ENCODE measurements around the gene SPAAR.

The SPAAR gene

DNA sequence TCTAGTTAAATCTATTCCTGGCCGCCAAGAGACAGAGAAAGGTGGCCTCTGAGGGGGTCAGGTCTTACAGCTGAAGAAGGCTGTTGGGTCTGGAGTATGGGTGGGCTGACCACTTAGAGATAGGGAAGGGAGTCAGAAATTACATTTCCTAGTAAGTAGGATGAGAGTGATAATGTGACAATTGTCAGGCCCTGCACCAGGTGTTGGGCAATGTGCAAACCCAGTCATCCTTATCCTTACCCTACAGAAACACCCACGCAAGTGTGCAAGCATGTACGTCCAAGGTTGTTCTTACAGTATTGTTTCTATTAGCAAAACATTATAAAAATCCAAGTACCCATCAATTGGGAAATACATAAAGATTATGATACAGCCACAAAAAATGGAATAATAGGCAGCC lies 9.5 kb downstream of the SPAAR start:
- TF ChIP-seq, protein P1, sequence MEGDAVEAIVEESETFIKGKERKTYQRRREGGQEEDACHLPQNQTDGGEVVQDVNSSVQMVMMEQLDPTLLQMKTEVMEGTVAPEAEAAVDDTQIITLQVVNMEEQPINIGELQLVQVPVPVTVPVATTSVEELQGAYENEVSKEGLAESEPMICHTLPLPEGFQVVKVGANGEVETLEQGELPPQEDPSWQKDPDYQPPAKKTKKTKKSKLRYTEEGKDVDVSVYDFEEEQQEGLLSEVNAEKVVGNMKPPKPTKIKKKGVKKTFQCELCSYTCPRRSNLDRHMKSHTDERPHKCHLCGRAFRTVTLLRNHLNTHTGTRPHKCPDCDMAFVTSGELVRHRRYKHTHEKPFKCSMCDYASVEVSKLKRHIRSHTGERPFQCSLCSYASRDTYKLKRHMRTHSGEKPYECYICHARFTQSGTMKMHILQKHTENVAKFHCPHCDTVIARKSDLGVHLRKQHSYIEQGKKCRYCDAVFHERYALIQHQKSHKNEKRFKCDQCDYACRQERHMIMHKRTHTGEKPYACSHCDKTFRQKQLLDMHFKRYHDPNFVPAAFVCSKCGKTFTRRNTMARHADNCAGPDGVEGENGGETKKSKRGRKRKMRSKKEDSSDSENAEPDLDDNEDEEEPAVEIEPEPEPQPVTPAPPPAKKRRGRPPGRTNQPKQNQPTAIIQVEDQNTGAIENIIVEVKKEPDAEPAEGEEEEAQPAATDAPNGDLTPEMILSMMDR (IDR thresholded peaks at IDR 0.05; ENCODE audit: insufficient read depth, low read length, poor library complexity, severe bottlenecking), result no peak
- no peak for TF ChIP-seq EZH2phosphoT487 (conservative IDR thresholded peaks at IDR 0.05; ENCODE audit: low read length)
- H3K4me2 ChIP-seq (ENCODE audit: low read depth, low read length, poor library complexity, severe bottlenecking), result no peak overlapping the region
- no peaks in the 10 kb centered on the region for H3K9me2 ChIP-seq (replicated peaks; ENCODE audit: insufficient read depth, low read length)
- H3K4me3 ChIP-seq (ENCODE audit: insufficient read depth, low read length, poor library complexity, severe bottlenecking), result no peak overlapping the region
- no peaks in the 10 kb centered on the region for H3K36me3 ChIP-seq (ENCODE audit: low read length)
- H3K9ac ChIP-seq (ENCODE audit: low read length), result no peak overlapping the region
- H3K9me3 ChIP-seq (ENCODE audit: insufficient read depth, low read length), result no peaks in the 10 kb centered on the region; the same call in 1 of the 2 replicates
- no peaks in the 10 kb centered on the region for H3K79me2 ChIP-seq (ENCODE audit: insufficient read depth, low read length)
- no peaks in the 10 kb centered on the region for H3K27me3 ChIP-seq (ENCODE audit: low read length)
- no peak overlapping the region for H3K27ac ChIP-seq (ENCODE audit: low read depth, low read length)
- no peak overlapping the region for H2AFZ ChIP-seq (ENCODE audit: low read depth, low read length, severe bottlenecking)
- no peaks in the 10 kb centered on the region for H3F3A ChIP-seq (ENCODE audit: insufficient read depth)
- no peaks in the 10 kb centered on the region for H4K20me1 ChIP-seq (ENCODE audit: low read depth, low read length)

DNA sequence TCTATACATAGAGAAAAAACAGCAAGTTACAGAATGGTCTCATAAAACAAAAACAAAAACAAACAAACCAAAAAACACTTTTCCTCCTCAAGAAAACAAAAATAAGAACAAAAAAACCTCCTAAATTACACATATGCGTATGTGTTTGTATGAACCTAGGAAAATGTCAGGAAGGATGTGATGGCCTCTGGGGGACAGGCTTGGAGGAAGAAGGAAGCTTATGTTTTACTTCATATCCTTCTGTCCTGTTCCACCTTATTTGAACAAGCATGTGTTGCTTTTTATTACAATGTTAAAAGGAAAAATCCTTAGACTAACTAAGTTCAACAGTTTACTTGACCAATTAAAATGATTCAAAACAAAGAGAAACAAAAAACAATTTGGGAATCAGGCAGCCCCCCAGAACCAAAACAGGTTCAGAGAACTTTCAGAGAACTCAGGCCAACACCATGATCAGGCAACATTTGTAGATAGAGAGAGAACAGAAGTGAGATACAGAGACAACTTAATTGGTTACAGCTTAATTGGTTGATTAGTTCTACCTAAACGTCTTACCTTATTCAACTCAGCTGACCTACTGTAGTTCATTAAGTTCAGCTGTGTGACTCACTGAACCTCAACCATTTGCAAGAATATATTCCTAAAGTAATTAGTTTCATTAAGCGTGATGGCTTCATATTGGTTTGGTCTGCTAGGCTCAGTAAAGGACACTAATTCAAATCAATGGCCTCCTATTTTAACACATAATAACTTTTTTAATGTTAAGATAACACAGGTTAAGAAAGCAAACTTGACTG lies 10.1 kb downstream of the SPAAR start:
- Histone ChIP-seq H3K9me3 (ENCODE audit: insufficient read depth, low read length) (no peaks in the 10 kb centered on the region), H4K20me1 (ENCODE audit: low read depth, low read length) (no peaks in the 10 kb centered on the region), H3K9ac (ENCODE audit: low read length) (no peak overlapping the region), H2AFZ (ENCODE audit: low read depth, low read length, severe bottlenecking) (no peak overlapping the region), H3K4me3 (ENCODE audit: insufficient read depth, low read length, poor library complexity, severe bottlenecking) (no peak overlapping the region), H3K79me2 (ENCODE audit: insufficient read depth, low read length) (no peaks in the 10 kb centered on the region), H3K4me2 (ENCODE audit: low read depth, low read length, poor library complexity, severe bottlenecking) (no peak overlapping the region), H3F3A (ENCODE audit: insufficient read depth) (no peaks in the 10 kb centered on the region), H3K27me3 (ENCODE audit: low read length) (no peaks in the 10 kb centered on the region), H3K27ac (ENCODE audit: low read depth, low read length) (no peak overlapping the region), H3K36me3 (ENCODE audit: low read length) (no peaks in the 10 kb centered on the region), H3K9me2 (replicated peaks; ENCODE audit: insufficient read depth, low read length) (no peaks in the 10 kb centered on the region)
- no peak for TF ChIP-seq EZH2phosphoT487 (conservative IDR thresholded peaks at IDR 0.05; ENCODE audit: low read length)
- TF ChIP-seq, protein P1 (IDR thresholded peaks at IDR 0.05; ENCODE audit: insufficient read depth, low read length, poor library complexity, severe bottlenecking), result no peak

DNA sequence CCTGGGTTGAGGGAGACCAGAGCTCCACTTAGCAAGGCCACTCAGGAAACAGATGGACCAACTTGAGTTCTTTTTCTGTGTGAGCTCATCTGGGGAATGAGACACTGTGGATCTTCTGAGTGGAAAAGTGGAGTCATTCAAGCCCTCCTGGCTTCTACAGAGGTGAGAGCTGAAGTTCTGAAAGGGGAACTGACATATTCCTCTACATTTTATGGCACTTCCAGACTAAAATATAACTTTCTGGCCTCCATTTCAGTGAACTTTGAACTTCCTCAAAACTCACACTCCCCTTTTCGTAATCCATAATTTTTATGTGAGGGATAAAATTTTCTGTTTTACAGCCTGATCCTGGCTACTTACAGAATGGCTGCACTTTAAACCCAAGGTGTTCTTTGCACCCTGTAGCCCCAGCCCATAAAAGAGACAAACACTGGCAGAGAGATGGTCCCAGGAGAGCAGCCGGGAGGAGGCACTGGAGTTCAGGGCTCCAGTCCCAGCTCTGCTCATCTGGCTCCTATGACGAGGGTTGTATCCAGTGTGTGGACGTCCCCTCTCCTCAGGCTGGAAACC lies 10.8 kb downstream of the SPAAR start:
- H3K4me3 ChIP-seq (ENCODE audit: insufficient read depth, low read length, poor library complexity, severe bottlenecking), result no peak overlapping the region
- H4K20me1 ChIP-seq (ENCODE audit: low read depth, low read length), result no peaks in the 10 kb centered on the region
- H3K36me3 ChIP-seq (ENCODE audit: low read length), result no peaks in the 10 kb centered on the region
- no peaks in the 10 kb centered on the region for H3F3A ChIP-seq (ENCODE audit: insufficient read depth)
- no peak overlapping the region for H3K27ac ChIP-seq (ENCODE audit: low read depth, low read length)
- no peaks in the 10 kb centered on the region for H3K79me2 ChIP-seq (ENCODE audit: insufficient read depth, low read length)
- no peak overlapping the region for H3K9ac ChIP-seq (ENCODE audit: low read length)
- no peaks in the 10 kb centered on the region for H3K27me3 ChIP-seq (ENCODE audit: low read length)
- TF ChIP-seq, protein P1 (IDR thresholded peaks at IDR 0.05; ENCODE audit: insufficient read depth, low read length, poor library complexity, severe bottlenecking), result no peak
- TF ChIP-seq EZH2phosphoT487 (conservative IDR thresholded peaks at IDR 0.05; ENCODE audit: low read length), result no peak
- no peak overlapping the region for H3K4me2 ChIP-seq (ENCODE audit: low read depth, low read length, poor library complexity, severe bottlenecking)
- no peak overlapping the region for H2AFZ ChIP-seq (ENCODE audit: low read depth, low read length, severe bottlenecking)
- no peaks in the 10 kb centered on the region for H3K9me3 ChIP-seq (ENCODE audit: insufficient read depth, low read length)
- no peaks in the 10 kb centered on the region for H3K9me2 ChIP-seq (replicated peaks; ENCODE audit: insufficient read depth, low read length)

Measured in SU-DHL-6 (cell line).